HepG2 (cell line): ENCODE data around the gene TNNI3. TPM values are rescaled to one million over a fixed set of nuclear protein-coding genes. Genes with fewer than 3 reads are reported as not detected.
A peak's percentile ranks its signal among the peaks of the same experiment; 100 is the strongest.

Experiments used
- ASH2L ChIP-seq: fragments of 300-600, 200-600 bp; sonication (generic); IDR thresholded peaks from 2 replicates; pipeline ENCODE4 v1.7.0; 2017; ENCODE audit warnings: low read depth, mild to moderate bottlenecking, moderate library complexity, mixed read lengths, low read length; ENCODE audit not compliant: insufficient read length
- EHMT2 ChIP-seq: fragments of 200-600 bp; sonication (generic); IDR thresholded peaks from 2 replicates; pipeline ENCODE4 v1.7.0; 2017; ENCODE audit warnings: antibody characterized with exemption, low read depth, low read length, borderline replicate concordance
- ELF3 ChIP-seq: IDR thresholded peaks from 2 replicates; pipeline ENCODE4 v1.6.1; 2016; ENCODE audit warnings: missing genetic modification reagents, missing compliant biosample characterization
- FOXK1 ChIP-seq: sonication (generic); formaldehyde crosslinking; IDR thresholded peaks from 2 replicates; pipeline ENCODE4 v1.4.0; 2020; ENCODE audit warnings: low read depth, missing genetic modification reagents, borderline replicate concordance
- KDM5A ChIP-seq: fragments of 200-600 bp; sonication (generic); IDR thresholded peaks from 2 replicates; pipeline ENCODE4 v1.7.0; 2018; ENCODE audit warnings: antibody characterized with exemption, mild to moderate bottlenecking, low read length, borderline replicate concordance
- MTA1 ChIP-seq: sonication (generic); formaldehyde crosslinking; IDR thresholded peaks from 2 replicates; pipeline ENCODE4 v1.4.0; 2020; ENCODE audit warnings: missing genetic modification reagents, mild to moderate bottlenecking, borderline replicate concordance
- NCOR1 ChIP-seq: fragments of 200-600 bp; sonication (generic); IDR thresholded peaks from 2 replicates; pipeline ENCODE4 v1.7.0; 2017; ENCODE audit warnings: antibody characterized with exemption, low read length, borderline replicate concordance
- NONO ChIP-seq, 2 experiments: fragments of 450-650 bp in 1 of 2; sonication (generic) in 1 of 2; formaldehyde crosslinking in 1 of 2; IDR thresholded peaks in 1 of 2; conservative IDR thresholded peaks in 1 of 2; 2 replicates each; pipeline versions ENCODE4 v1.6.1 to v1.8.0; 2017 to 2022; ENCODE audit warnings: mild to moderate bottlenecking in 1 of 2, missing genetic modification reagents in 1 of 2, moderate library complexity in 1 of 2
- SALL2 ChIP-seq: sonication (generic); formaldehyde crosslinking; IDR thresholded peaks from 2 replicates; pipeline ENCODE4 v1.8.1; 2023; ENCODE audit warnings: mild to moderate bottlenecking, missing genetic modification reagents, inconsistent platforms
- SPEN ChIP-seq: sonication (generic); formaldehyde crosslinking; IDR thresholded peaks from 2 replicates; pipeline ENCODE4 v1.5.1; 2020; ENCODE audit warnings: low read depth, mild to moderate bottlenecking, missing genetic modification reagents
- SUZ12 ChIP-seq: fragments of 150-350 bp; IDR thresholded peaks from 2 replicates; pipeline ENCODE4 v1.6.1; 2014; ENCODE audit warnings: low read depth, low read length
- TEAD3 ChIP-seq: optimal IDR thresholded peaks from 2 replicates; pipeline ENCODE3; 2016; ENCODE audit warnings: borderline replicate concordance
- ZHX1 ChIP-seq: sonication (generic); formaldehyde crosslinking; IDR thresholded peaks from 2 replicates; pipeline ENCODE4 v1.8.1; 2022; ENCODE audit warnings: low read depth, mild to moderate bottlenecking, missing genetic modification reagents
- ZNF652 ChIP-seq: IDR thresholded peaks from 2 replicates; pipeline ENCODE4 v1.6.1; 2016; ENCODE audit warnings: low read depth, borderline replicate concordance
- polyA plus RNA-seq, 8 experiments: library from polyadenylated mRNA; depleted of rRNA in 3 of 8; stranded (reverse) in 7 of 8; unstranded in 1 of 8; fragments of >200 nt; fragmentation: Illumina TruSeq in 4 of 8; extraction: Trizol in 4 of 8; gene quantifications; 2 replicates each; pipeline versions ENCODE4 v1.2.1 to v1.2.3, GENCODE V29; 2011 to 2016; ENCODE audit warnings: low read depth in 4 of 8, missing spikeins in 1 of 8, mixed read lengths in 1 of 8; ENCODE audit not compliant: insufficient read depth in 1 of 8
- total RNA-seq, 5 experiments: library from RNA; depleted of rRNA; stranded (reverse); fragments of >200 nt; fragmentation: Illumina TruSeq; extraction: Trizol; gene quantifications; 2 replicates each; pipeline ENCODE4 v1.2.3, GENCODE V29; 2016; ENCODE audit warnings: low read depth in 1 of 5
- TF ChIP-seq, protein P1 (sequence below): sonication (generic); formaldehyde crosslinking; IDR thresholded peaks from 2 replicates; pipeline ENCODE4 v1.5.1; 2020; ENCODE audit warnings: mild to moderate bottlenecking, missing genetic modification reagents
- TF ChIP-seq, protein P2 (sequence below): sonication (generic); formaldehyde crosslinking; IDR thresholded peaks from 2 replicates; pipeline ENCODE4 v1.9.0; 2022; ENCODE audit warnings: missing genetic modification reagents, mild to moderate bottlenecking, borderline replicate concordance
- TF ChIP-seq, protein P3 (sequence below): sonication (generic); formaldehyde crosslinking; IDR thresholded peaks from 2 replicates; pipeline ENCODE4 v1.4.0; 2020; ENCODE audit warnings: missing genetic modification reagents
- TF ChIP-seq, protein P4 (sequence below): IDR thresholded peaks from 2 replicates; pipeline ENCODE4 v1.6.1; 2016; ENCODE audit warnings: low read depth, borderline replicate concordance

Gene TNNI3
- total and polyA plus RNA-seq, 2 of the 13 experiments (the other 11 are each of a cell fraction or from before 2014, with no cell fraction given): 3.5 to 3.7 TPM

GRCh38 chr19:55165952-55166529 is 8.5 kb upstream of the TNNI3 start (continued):
- TF ChIP-seq MTA1 (CRISPR knock-in tag) (0 out of 2 replicates have a peak, but pooled peaks have one; percentile 21), KDM5A (no peak; the same call in 1 of the 2 replicates), NCOR1 (no peak), ZHX1 (CRISPR knock-in tag) (no peak), EHMT2 (no peak), ASH2L (peak; percentile 13), ZNF652 (CRISPR knock-in tag) (no peak), SPEN (CRISPR knock-in tag) (0 out of 2 replicates have a peak, but pooled peaks have one; percentile 22), SUZ12 (peak; percentile 85), TEAD3 (peak; percentile 26), ELF3 (peak; percentile 54; the same call in 1 of the 2 replicates), FOXK1 (CRISPR knock-in tag) (0 out of 2 replicates have a peak, but pooled peaks have one; percentile 29), NONO (IDR thresholded peaks at IDR 0.05) (no peak), NONO (CRISPR knock-in tag; conservative IDR thresholded peaks at IDR 0.05) (peak; percentile 69; the same call in 1 of the 2 replicates), SALL2 (peak; percentile 19; the same call in 1 of the 2 replicates)
- TF ChIP-seq, protein P1, sequence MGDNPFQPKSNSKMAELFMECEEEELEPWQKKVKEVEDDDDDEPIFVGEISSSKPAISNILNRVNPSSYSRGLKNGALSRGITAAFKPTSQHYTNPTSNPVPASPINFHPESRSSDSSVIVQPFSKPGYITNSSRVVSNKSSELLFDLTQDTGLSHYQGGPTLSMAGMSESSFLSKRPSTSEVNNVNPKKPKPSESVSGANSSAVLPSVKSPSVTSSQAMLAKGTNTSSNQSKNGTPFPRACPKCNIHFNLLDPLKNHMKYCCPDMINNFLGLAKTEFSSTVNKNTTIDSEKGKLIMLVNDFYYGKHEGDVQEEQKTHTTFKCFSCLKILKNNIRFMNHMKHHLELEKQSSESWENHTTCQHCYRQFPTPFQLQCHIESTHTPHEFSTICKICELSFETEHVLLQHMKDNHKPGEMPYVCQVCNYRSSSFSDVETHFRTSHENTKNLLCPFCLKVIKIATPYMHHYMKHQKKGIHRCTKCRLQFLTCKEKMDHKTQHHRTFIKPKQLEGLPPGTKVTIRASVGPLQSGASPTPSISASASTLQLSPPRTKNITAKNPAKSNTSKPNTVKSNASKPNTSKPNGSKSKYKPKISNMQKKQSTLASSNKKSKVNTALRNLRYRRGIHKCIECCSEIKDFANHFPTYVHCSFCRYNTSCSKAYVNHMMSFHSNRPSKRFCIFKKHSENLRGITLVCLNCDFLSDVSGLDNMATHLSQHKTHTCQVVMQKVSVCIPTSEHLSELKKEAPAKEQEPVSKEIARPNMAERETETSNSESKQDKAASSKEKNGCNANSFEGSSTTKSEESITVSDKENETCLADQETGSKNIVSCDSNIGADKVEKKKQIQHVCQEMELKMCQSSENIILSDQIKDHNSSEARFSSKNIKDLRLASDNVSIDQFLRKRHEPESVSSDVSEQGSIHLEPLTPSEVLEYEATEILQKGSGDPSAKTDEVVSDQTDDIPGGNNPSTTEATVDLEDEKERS (CRISPR knock-in tag): 0 out of 2 replicates have a peak, but pooled peaks have one; percentile 20
- TF ChIP-seq, protein P2, sequence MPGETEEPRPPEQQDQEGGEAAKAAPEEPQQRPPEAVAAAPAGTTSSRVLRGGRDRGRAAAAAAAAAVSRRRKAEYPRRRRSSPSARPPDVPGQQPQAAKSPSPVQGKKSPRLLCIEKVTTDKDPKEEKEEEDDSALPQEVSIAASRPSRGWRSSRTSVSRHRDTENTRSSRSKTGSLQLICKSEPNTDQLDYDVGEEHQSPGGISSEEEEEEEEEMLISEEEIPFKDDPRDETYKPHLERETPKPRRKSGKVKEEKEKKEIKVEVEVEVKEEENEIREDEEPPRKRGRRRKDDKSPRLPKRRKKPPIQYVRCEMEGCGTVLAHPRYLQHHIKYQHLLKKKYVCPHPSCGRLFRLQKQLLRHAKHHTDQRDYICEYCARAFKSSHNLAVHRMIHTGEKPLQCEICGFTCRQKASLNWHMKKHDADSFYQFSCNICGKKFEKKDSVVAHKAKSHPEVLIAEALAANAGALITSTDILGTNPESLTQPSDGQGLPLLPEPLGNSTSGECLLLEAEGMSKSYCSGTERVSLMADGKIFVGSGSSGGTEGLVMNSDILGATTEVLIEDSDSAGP (CRISPR knock-in tag): peak; percentile 53; the same call in 1 of the 2 replicates
- TF ChIP-seq, protein P3, sequence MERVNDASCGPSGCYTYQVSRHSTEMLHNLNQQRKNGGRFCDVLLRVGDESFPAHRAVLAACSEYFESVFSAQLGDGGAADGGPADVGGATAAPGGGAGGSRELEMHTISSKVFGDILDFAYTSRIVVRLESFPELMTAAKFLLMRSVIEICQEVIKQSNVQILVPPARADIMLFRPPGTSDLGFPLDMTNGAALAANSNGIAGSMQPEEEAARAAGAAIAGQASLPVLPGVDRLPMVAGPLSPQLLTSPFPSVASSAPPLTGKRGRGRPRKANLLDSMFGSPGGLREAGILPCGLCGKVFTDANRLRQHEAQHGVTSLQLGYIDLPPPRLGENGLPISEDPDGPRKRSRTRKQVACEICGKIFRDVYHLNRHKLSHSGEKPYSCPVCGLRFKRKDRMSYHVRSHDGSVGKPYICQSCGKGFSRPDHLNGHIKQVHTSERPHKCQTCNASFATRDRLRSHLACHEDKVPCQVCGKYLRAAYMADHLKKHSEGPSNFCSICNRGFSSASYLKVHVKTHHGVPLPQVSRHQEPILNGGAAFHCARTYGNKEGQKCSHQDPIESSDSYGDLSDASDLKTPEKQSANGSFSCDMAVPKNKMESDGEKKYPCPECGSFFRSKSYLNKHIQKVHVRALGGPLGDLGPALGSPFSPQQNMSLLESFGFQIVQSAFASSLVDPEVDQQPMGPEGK (CRISPR knock-in tag): 0 out of 2 replicates have a peak, but pooled peaks have one; percentile 15
- TF ChIP-seq, protein P4, sequence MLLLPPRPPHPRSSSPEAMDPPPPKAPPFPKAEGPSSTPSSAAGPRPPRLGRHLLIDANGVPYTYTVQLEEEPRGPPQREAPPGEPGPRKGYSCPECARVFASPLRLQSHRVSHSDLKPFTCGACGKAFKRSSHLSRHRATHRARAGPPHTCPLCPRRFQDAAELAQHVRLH (CRISPR knock-in tag): 0 out of 2 replicates have a peak, but pooled peaks have one; percentile 14
